Neural cell (in vitro differentiated cells): Measurements from ENCODE around the gene DIDO1. TPM values are rescaled to one million over a fixed set of nuclear protein-coding genes. Genes with fewer than 3 reads are reported as not detected.

Experiments used
- H2AFZ ChIP-seq: fragments of 200-600, 300-800 bp; sonication (generic), shearing (Covaris generic); 2 replicates; pipeline ENCODE4 v1.6.0; 2014; ENCODE audit warnings: low read depth, mild to moderate bottlenecking, antibody characterized with exemption, low read length, moderate library complexity
- H3F3A ChIP-seq: fragments of 200-600 bp; shearing (Covaris generic); 2 replicates; pipeline ENCODE4 v1.6.1; 2016; ENCODE audit warnings: mild to moderate bottlenecking, moderate library complexity, mixed read lengths, antibody characterized with exemption, low read length; ENCODE audit not compliant: insufficient read depth, poor library complexity, severe bottlenecking
- H3K27ac ChIP-seq: fragments of 200-600, 300-800 bp; sonication (generic), shearing (Covaris generic); 2 replicates; pipeline ENCODE4 v1.5.1; 2014; ENCODE audit warnings: mild to moderate bottlenecking, low read length, moderate library complexity
- H3K27me3 ChIP-seq: fragments of 300-800, 200-600 bp; sonication (generic), shearing (Covaris generic); 2 replicates; pipeline ENCODE4 v1.6.0; 2014; ENCODE audit warnings: mild to moderate bottlenecking, low read depth, low read length, moderate library complexity; ENCODE audit not compliant: insufficient read depth
- H3K36me3 ChIP-seq: fragments of 300-800, 200-600 bp; sonication (generic), shearing (Covaris generic); 2 replicates; pipeline ENCODE4 v1.5.1; 2014; ENCODE audit warnings: mild to moderate bottlenecking, antibody characterized with exemption, low read length, moderate library complexity; ENCODE audit not compliant: insufficient read depth
- H3K4me2 ChIP-seq: fragments of 300-800, 200-600 bp; sonication (generic), shearing (Covaris generic); 2 replicates; pipeline ENCODE4 v1.6.0; 2014; ENCODE audit warnings: mild to moderate bottlenecking, low read length
- H3K4me3 ChIP-seq: fragments of 300-800, 200-600 bp; sonication (generic), shearing (Covaris generic); 2 replicates; pipeline ENCODE4 v1.5.1; 2014; ENCODE audit warnings: mild to moderate bottlenecking, low read length, moderate library complexity
- H3K79me2 ChIP-seq: fragments of 200-600 bp; shearing (Covaris generic); replicated peaks from 2 replicates; pipeline ENCODE4 v1.6.0; 2014; ENCODE audit warnings: mild to moderate bottlenecking, low read length, moderate library complexity; ENCODE audit not compliant: insufficient read depth
- H3K9ac ChIP-seq: fragments of 300-800, 200-600 bp; sonication (generic), shearing (Covaris generic); 2 replicates; pipeline ENCODE4 v1.6.1; 2016; ENCODE audit warnings: mild to moderate bottlenecking, low read length, mixed read lengths
- H3K9me2 ChIP-seq: fragments of 200-600 bp; shearing (Covaris generic); 2 replicates; pipeline ENCODE4 v1.6.1; 2016; ENCODE audit warnings: mild to moderate bottlenecking, low read length, mixed read lengths; ENCODE audit not compliant: insufficient read depth
- H3K9me3 ChIP-seq: fragments of 200-600, 300-800 bp; sonication (generic), shearing (Covaris generic); 2 replicates; pipeline ENCODE4 v1.6.1; 2016; ENCODE audit warnings: mild to moderate bottlenecking, mixed run types, low read length, moderate library complexity, mixed read lengths
- H4K20me1 ChIP-seq: fragments of 200-600 bp; shearing (Covaris generic); 2 replicates; pipeline ENCODE4 v1.6.1; 2016; ENCODE audit warnings: mild to moderate bottlenecking, mixed run types; ENCODE audit not compliant: insufficient read depth
- EP300 ChIP-seq: fragments of 450-650 bp; conservative IDR thresholded peaks from 2 replicates; pipeline ENCODE4 v1.6.1; 2014; ENCODE audit warnings: antibody characterized with exemption, mild to moderate bottlenecking, moderate library complexity; ENCODE audit not compliant: poor library complexity, severe bottlenecking
- EZH2 ChIP-seq: fragments of 200-600, 300-800 bp; shearing (Covaris generic), sonication (generic); IDR thresholded peaks from 2 replicates; pipeline ENCODE4 v1.6.1; 2014; ENCODE audit warnings: antibody characterized with exemption, low read length, borderline replicate concordance, mild to moderate bottlenecking; ENCODE audit not compliant: insufficient read depth, poor library complexity, severe bottlenecking
- MXI1 ChIP-seq: fragments of 450-650 bp; conservative IDR thresholded peaks from 2 replicates; pipeline ENCODE4 v1.6.1; 2014; ENCODE audit warnings: antibody characterized with exemption, mild to moderate bottlenecking; ENCODE audit not compliant: poor library complexity, severe bottlenecking
- POLR2AphosphoS5 ChIP-seq: IDR thresholded peaks from 2 replicates; pipeline ENCODE4 v1.6.1; 2012
- RAD21 ChIP-seq: fragments of 450-650 bp; conservative IDR thresholded peaks from 2 replicates; pipeline ENCODE4 v1.6.1; 2014; ENCODE audit warnings: antibody characterized with exemption, mild to moderate bottlenecking, moderate library complexity
- SMC3 ChIP-seq: fragments of 450-650 bp; conservative IDR thresholded peaks from 2 replicates; pipeline ENCODE4 v1.6.1; 2014; ENCODE audit warnings: antibody characterized with exemption, mild to moderate bottlenecking, moderate library complexity; ENCODE audit not compliant: poor library complexity
- TAF1 ChIP-seq: IDR thresholded peaks from 2 replicates; pipeline ENCODE4 v1.6.1; 2012; ENCODE audit warnings: low read depth
- polyA plus RNA-seq: library from polyadenylated mRNA; depleted of rRNA; stranded (reverse); fragments of >200 nt; gene quantifications from 2 replicates; pipeline ENCODE4 v1.2.3, GENCODE V29; 2014
- TF ChIP-seq, protein P1 (sequence below): fragments of 450-650 bp; IDR thresholded peaks from 2 replicates; pipeline ENCODE4 v1.5.1; 2014; ENCODE audit warnings: antibody characterized with exemption, mild to moderate bottlenecking, moderate library complexity; ENCODE audit not compliant: poor library complexity, severe bottlenecking
- TF ChIP-seq, protein P2 (sequence below): IDR thresholded peaks from 2 replicates; pipeline ENCODE4 v1.6.1; 2012; ENCODE audit warnings: borderline replicate concordance

DIDO1 gene
- polyA plus RNA-seq, 1 donor from 2014 or later = 42.8 TPM

DNA sequence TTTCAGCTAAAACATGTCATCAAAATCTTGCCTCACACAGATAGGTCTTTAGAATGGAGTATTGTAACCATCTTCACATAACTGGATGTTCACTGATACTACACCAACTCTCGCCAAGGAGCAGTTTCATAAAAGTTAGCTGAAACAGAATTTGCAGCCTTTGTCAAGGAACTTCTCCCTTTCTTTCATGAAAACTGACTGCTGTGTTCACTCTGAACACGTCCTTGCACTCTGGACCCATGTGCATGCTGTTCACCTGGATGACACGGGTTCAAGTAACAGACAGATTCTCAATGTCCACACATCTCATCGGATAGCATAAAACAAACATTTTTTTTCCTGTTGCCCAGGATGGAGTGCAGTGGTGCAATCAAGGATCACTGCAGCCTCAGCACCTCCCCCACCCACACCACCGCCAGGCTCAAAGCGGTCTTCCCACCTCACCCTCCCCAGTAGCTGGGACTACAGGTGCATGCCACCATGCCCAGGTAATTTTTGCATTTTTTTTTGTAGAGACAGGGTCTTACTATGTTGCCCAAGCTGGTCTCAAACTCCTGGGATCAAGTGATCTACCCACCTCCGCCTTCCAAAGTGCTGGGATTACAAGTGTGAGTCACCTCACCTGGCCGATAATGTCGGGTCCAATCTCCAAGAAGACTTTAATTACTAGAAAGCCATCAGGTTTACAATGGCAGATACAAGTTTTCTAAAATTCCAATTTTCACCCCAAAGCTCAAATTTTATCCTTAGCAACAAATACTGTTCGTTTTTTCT is 9.4 kb downstream of the DIDO1 start:
- no peaks in the 10 kb centered on the region for H3K27me3 ChIP-seq
- no peaks in the 10 kb centered on the region for H3K9me3 ChIP-seq
- H3K27ac ChIP-seq = no peak overlapping the region
- H3F3A ChIP-seq = no peaks in the 10 kb centered on the region
- no peak overlapping the region for H3K4me2 ChIP-seq
- no peaks in the 10 kb centered on the region for H3K9me2 ChIP-seq
- TF ChIP-seq MXI1 (no peak), TAF1 (no peak), EZH2 (no peak), POLR2AphosphoS5 (no peak), EP300 (no peak), SMC3 (no peak), RAD21 (no peak)
- TF ChIP-seq, protein P1, sequence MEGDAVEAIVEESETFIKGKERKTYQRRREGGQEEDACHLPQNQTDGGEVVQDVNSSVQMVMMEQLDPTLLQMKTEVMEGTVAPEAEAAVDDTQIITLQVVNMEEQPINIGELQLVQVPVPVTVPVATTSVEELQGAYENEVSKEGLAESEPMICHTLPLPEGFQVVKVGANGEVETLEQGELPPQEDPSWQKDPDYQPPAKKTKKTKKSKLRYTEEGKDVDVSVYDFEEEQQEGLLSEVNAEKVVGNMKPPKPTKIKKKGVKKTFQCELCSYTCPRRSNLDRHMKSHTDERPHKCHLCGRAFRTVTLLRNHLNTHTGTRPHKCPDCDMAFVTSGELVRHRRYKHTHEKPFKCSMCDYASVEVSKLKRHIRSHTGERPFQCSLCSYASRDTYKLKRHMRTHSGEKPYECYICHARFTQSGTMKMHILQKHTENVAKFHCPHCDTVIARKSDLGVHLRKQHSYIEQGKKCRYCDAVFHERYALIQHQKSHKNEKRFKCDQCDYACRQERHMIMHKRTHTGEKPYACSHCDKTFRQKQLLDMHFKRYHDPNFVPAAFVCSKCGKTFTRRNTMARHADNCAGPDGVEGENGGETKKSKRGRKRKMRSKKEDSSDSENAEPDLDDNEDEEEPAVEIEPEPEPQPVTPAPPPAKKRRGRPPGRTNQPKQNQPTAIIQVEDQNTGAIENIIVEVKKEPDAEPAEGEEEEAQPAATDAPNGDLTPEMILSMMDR = no peak
- TF ChIP-seq, protein P2, sequence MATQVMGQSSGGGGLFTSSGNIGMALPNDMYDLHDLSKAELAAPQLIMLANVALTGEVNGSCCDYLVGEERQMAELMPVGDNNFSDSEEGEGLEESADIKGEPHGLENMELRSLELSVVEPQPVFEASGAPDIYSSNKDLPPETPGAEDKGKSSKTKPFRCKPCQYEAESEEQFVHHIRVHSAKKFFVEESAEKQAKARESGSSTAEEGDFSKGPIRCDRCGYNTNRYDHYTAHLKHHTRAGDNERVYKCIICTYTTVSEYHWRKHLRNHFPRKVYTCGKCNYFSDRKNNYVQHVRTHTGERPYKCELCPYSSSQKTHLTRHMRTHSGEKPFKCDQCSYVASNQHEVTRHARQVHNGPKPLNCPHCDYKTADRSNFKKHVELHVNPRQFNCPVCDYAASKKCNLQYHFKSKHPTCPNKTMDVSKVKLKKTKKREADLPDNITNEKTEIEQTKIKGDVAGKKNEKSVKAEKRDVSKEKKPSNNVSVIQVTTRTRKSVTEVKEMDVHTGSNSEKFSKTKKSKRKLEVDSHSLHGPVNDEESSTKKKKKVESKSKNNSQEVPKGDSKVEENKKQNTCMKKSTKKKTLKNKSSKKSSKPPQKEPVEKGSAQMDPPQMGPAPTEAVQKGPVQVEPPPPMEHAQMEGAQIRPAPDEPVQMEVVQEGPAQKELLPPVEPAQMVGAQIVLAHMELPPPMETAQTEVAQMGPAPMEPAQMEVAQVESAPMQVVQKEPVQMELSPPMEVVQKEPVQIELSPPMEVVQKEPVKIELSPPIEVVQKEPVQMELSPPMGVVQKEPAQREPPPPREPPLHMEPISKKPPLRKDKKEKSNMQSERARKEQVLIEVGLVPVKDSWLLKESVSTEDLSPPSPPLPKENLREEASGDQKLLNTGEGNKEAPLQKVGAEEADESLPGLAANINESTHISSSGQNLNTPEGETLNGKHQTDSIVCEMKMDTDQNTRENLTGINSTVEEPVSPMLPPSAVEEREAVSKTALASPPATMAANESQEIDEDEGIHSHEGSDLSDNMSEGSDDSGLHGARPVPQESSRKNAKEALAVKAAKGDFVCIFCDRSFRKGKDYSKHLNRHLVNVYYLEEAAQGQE = no peak
- peaks cover 98% of the 10 kb centered on the region for H3K79me2 ChIP-seq
- H4K20me1 ChIP-seq = peaks cover 38% of the 10 kb centered on the region
- H3K36me3 ChIP-seq = no peaks in the 10 kb centered on the region
- no peak overlapping the region for H3K4me3 ChIP-seq
- no peak overlapping the region for H3K9ac ChIP-seq
- H2AFZ ChIP-seq = no peak overlapping the region

DNA sequence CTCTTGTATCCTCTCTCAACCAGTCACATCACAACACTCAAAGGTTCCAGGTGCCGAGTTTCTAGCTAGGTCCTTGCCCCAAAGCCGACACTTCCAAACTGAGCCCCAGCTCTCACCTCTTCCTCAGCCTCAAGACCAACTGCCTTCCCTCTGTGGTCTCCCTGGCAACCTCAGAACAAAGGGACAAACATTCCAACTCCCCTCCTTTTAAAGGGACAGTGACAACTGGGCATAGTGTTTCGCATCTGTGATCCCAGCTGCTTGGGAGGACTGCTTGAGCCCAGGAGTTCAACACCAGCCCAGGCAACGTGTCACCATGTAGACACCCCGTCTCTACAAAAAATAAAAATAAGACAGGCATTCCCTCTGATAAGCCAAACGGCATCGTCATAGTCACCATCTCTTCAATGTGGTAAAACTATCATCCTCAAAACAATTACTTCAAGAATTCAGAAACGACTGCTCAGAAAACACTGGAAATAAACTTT is 11.3 kb downstream of the DIDO1 start:
- H3K4me3 ChIP-seq = peak overlapping the region; percentile 30

More for the DNA sequence above, 11.3 kb downstream of the DIDO1 start:
- Histone ChIP-seq H3K9me2 (no peaks in the 10 kb centered on the region), H3F3A (no peaks in the 10 kb centered on the region), H3K9me3 (no peaks in the 10 kb centered on the region), H2AFZ (no peak overlapping the region), H3K27me3 (no peaks in the 10 kb centered on the region), H3K27ac (no peak overlapping the region), H3K4me2 (no peak overlapping the region), H3K79me2 (peaks cover 84% of the 10 kb centered on the region), H3K36me3 (no peaks in the 10 kb centered on the region), H4K20me1 (peaks cover 44% of the 10 kb centered on the region), H3K9ac (no peak overlapping the region)
- TF ChIP-seq, protein P1 = no peak
- TF ChIP-seq SMC3 (no peak), EP300 (no peak), RAD21 (no peak), POLR2AphosphoS5 (no peak), MXI1 (no peak), EZH2 (no peak), TAF1 (no peak)
- TF ChIP-seq, protein P2 = no peak
